Left ventricle myocardium superior (tissue), 1 donor: ENCODE results near the gene MERTK. TPM values are rescaled to one million over a fixed set of nuclear protein-coding genes. Genes with fewer than 3 reads are reported as not detected.
A peak's percentile ranks its signal among the peaks of the same experiment; 100 is the strongest.
"Not testable (repeated sequence)": the region's sequence is repeated elsewhere in the genome, so short reads cannot be mapped to it uniquely, and the experiment has no call there.

Experiments
- ATAC-seq: fragments of 200-7000 bp; cut with Tn5 transposase; one replicate; pipeline ENCODE4 v1.9.1; 2020; ENCODE audit warnings: mild to moderate bottlenecking, moderate library complexity
- DNase-seq: peaks from one replicate; pipeline ENCODE4 v3.0.0-alpha.2; 2020
- intact Hi-C: fragments of 100-400 bp; cut with micrococcal nuclease; formaldehyde crosslinking; loops from one replicate; pipeline ENCODE4 v1.11.0; 2022
- total RNA-seq: library from RNA; stranded (reverse); fragmentation: NEBNext Ultra II Directional; extraction: Animal tissue kit (Norgen Biotek cat#: 25700); gene quantifications from one replicate; pipeline ENCODE4 v1.2.1, GENCODE V29; 2021
- donor health status: DM: no; HTN: yes; CAD: no; lungs with severe emphysema.

The MERTK gene
- total RNA-seq, 1 donor from 2014 or later = 5.0 TPM

GRCh38 chr2:111938392-111938791 lies 40.0 kb downstream of the MERTK start:
- no peak for DNase-seq
- no peak for ATAC-seq
- intact Hi-C loops = no loop called here

- ATAC-seq = no peak
- intact Hi-C loops = no loop called here
- DNase-seq = no peak
Observed at GRCh38 chr2:111940333-111941196, 42.2 kb downstream of the MERTK start.

GRCh38 chr2:111941531-111941930 lies 43.1 kb downstream of the MERTK start:
- intact Hi-C loops = no loop called here
- no peak for ATAC-seq

GRCh38 chr2:111944531-111945210 lies 46.3 kb downstream of the MERTK start:
- intact Hi-C loops = no loop called here
- ATAC-seq (no peak), DNase-seq (no peak)

More at GRCh38 chr2:111941531-111941930, 43.1 kb downstream of the MERTK start:
- no peak for DNase-seq

GRCh38 chr2:111945444-111946293 lies 47.3 kb downstream of the MERTK start:
- intact Hi-C loops = no loop called here
- DNase-seq (no peak), ATAC-seq (peak; percentile 38)

- ATAC-seq = peak; percentile 93
- no peak for DNase-seq
- intact Hi-C loops = no loop called here
Observed at GRCh38 chr2:111946294-111947114, 48.1 kb downstream of the MERTK start.

- intact Hi-C loops = no loop called here
- DNase-seq (no peak), ATAC-seq (no peak)
Observed at GRCh38 chr2:111947219-111947618, 48.8 kb downstream of the MERTK start.

- ATAC-seq (no peak), DNase-seq (no peak)
- intact Hi-C loops = no loop called here
Observed at GRCh38 chr2:111948832-111949231, 50.4 kb downstream of the MERTK start.

- intact Hi-C loops = no loop called here
- DNase-seq = no peak
- no peak for ATAC-seq
Observed at GRCh38 chr2:111950236-111950635, 51.8 kb downstream of the MERTK start.

- DNase-seq = no peak
- intact Hi-C loops = no loop called here
- ATAC-seq = no peak
Observed at GRCh38 chr2:111951486-111951885, 53.1 kb downstream of the MERTK start.

- no peak for DNase-seq
- intact Hi-C loops = no loop called here
Observed at GRCh38 chr2:111952871-111953452, 54.6 kb downstream of the MERTK start.

GRCh38 chr2:111954602-111955332 lies 56.4 kb downstream of the MERTK start:
- peak; percentile 51 for DNase-seq
- intact Hi-C loops = no loop called here
- ATAC-seq = peak; percentile 55

More at GRCh38 chr2:111952871-111953452, 54.6 kb downstream of the MERTK start:
- no peak for ATAC-seq

GRCh38 chr2:111957872-111958354 lies 59.5 kb downstream of the MERTK start:
- ATAC-seq (peak; percentile 78), DNase-seq (no peak)
- intact Hi-C loops = no loop called here

- ATAC-seq (no peak), DNase-seq (no peak)
- intact Hi-C loops = no loop called here
Observed at GRCh38 chr2:111958901-111959300, 60.5 kb downstream of the MERTK start.

- ATAC-seq (no peak), DNase-seq (no peak)
- intact Hi-C loops = no loop called here
Observed at GRCh38 chr2:111961663-111962062, 63.3 kb downstream of the MERTK start.

GRCh38 chr2:111963086-111963485 lies 64.7 kb downstream of the MERTK start:
- ATAC-seq, DNase-seq, intact Hi-C loops: not testable (repeated sequence)

GRCh38 chr2:111963508-111963907 lies 65.1 kb downstream of the MERTK start:
- DNase-seq, ATAC-seq, intact Hi-C loops: not testable (repeated sequence)

GRCh38 chr2:111965062-111965461 lies 66.7 kb downstream of the MERTK start:
- ATAC-seq (no peak), DNase-seq (no peak)
- intact Hi-C loops = no loop called here
